Measurements from ENCODE around the gene MYCBP. TPM values are rescaled to one million over a fixed set of nuclear protein-coding genes. Genes with fewer than 3 reads are reported as not detected.

MYCBP gene
- total and polyA plus RNA-seq, 2 of the 13 experiments (the other 11 are each of a cell fraction or from before 2014, with no cell fraction given): 11.4 to 30.4 TPM

GRCh38 chr1:38873027-38873969, at the start of gene MYCBP (continued):
- TF ChIP-seq ZNF253 (CRISPR knock-in tag; IDR thresholded peaks at IDR 0.05; ENCODE audit: borderline replicate concordance) (no peak), NR2F2 (IDR thresholded peaks at IDR 0.05; ENCODE audit: borderline replicate concordance, low read depth) (no peak), ZNF639 (CRISPR knock-in tag; conservative IDR thresholded peaks at IDR 0.05) (no peak), ZNF549 (CRISPR knock-in tag; IDR thresholded peaks at IDR 0.05) (no peak), TBX2 (CRISPR knock-in tag; IDR thresholded peaks at IDR 0.05; ENCODE audit: borderline replicate concordance) (peak; percentile 74), IRX3 (CRISPR knock-in tag; IDR thresholded peaks at IDR 0.05; ENCODE audit: borderline replicate concordance, low read depth) (peak; percentile 42; the same call in 1 of the 2 replicates), ZNF891 (CRISPR knock-in tag; IDR thresholded peaks at IDR 0.05) (peak; percentile 70), TOE1 (CRISPR knock-in tag; IDR thresholded peaks at IDR 0.05) (no peak), KLF16 (CRISPR knock-in tag; IDR thresholded peaks at IDR 0.05) (no peak), PITX1 (CRISPR knock-in tag; IDR thresholded peaks at IDR 0.05) (no peak), ZNF512B (CRISPR knock-in tag; IDR thresholded peaks at IDR 0.05; ENCODE audit: borderline replicate concordance) (no peak)
- TF ChIP-seq, protein P1, sequence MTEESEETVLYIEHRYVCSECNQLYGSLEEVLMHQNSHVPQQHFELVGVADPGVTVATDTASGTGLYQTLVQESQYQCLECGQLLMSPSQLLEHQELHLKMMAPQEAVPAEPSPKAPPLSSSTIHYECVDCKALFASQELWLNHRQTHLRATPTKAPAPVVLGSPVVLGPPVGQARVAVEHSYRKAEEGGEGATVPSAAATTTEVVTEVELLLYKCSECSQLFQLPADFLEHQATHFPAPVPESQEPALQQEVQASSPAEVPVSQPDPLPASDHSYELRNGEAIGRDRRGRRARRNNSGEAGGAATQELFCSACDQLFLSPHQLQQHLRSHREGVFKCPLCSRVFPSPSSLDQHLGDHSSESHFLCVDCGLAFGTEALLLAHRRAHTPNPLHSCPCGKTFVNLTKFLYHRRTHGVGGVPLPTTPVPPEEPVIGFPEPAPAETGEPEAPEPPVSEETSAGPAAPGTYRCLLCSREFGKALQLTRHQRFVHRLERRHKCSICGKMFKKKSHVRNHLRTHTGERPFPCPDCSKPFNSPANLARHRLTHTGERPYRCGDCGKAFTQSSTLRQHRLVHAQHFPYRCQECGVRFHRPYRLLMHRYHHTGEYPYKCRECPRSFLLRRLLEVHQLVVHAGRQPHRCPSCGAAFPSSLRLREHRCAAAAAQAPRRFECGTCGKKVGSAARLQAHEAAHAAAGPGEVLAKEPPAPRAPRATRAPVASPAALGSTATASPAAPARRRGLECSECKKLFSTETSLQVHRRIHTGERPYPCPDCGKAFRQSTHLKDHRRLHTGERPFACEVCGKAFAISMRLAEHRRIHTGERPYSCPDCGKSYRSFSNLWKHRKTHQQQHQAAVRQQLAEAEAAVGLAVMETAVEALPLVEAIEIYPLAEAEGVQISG (CRISPR knock-in tag; IDR thresholded peaks at IDR 0.05): peak; percentile 79
- TF ChIP-seq, protein P2, sequence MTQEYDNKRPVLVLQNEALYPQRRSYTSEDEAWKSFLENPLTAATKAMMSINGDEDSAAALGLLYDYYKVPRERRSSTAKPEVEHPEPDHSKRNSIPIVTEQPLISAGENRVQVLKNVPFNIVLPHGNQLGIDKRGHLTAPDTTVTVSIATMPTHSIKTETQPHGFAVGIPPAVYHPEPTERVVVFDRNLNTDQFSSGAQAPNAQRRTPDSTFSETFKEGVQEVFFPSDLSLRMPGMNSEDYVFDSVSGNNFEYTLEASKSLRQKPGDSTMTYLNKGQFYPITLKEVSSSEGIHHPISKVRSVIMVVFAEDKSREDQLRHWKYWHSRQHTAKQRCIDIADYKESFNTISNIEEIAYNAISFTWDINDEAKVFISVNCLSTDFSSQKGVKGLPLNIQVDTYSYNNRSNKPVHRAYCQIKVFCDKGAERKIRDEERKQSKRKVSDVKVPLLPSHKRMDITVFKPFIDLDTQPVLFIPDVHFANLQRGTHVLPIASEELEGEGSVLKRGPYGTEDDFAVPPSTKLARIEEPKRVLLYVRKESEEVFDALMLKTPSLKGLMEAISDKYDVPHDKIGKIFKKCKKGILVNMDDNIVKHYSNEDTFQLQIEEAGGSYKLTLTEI (CRISPR knock-in tag; conservative IDR thresholded peaks at IDR 0.05): no peak
- TF ChIP-seq, protein P3, sequence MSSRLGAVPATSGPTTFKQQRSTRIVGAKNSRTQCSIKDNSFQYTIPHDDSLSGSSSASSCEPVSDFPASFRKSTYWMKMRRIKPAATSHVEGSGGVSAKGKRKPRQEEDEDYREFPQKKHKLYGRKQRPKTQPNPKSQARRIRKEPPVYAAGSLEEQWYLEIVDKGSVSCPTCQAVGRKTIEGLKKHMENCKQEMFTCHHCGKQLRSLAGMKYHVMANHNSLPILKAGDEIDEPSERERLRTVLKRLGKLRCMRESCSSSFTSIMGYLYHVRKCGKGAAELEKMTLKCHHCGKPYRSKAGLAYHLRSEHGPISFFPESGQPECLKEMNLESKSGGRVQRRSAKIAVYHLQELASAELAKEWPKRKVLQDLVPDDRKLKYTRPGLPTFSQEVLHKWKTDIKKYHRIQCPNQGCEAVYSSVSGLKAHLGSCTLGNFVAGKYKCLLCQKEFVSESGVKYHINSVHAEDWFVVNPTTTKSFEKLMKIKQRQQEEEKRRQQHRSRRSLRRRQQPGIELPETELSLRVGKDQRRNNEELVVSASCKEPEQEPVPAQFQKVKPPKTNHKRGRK (CRISPR knock-in tag; IDR thresholded peaks at IDR 0.05): no peak

Data from HepG2 (cell line).